K562 (cell line): ENCODE data around the gene NEU3. TPM values are rescaled to one million over a fixed set of nuclear protein-coding genes. Genes with fewer than 3 reads are reported as not detected.

Experiments
- E2F3 ChIP-seq: fragments of 250-450 bp; sonication (Bioruptor Pico); IDR thresholded peaks from 2 replicates; pipeline ENCODE4 v1.4.0; 2020; ENCODE audit warnings: mild to moderate bottlenecking
- MCM7 ChIP-seq, 2 experiments: fragments of 450-650 bp; IDR thresholded peaks; 2 replicates each; pipeline ENCODE4 v1.6.1; 2016 to 2018
- ZNF23 ChIP-seq: fragments of 250-450 bp; sonication (Bioruptor Pico); IDR thresholded peaks from 2 replicates; pipeline ENCODE4 v1.4.0; 2020; ENCODE audit warnings: mild to moderate bottlenecking
- polyA plus RNA-seq, 8 experiments: library from polyadenylated mRNA; depleted of rRNA in 4 of 8; stranded (reverse) in 5 of 8; unstranded in 3 of 8; fragments of >200 nt; fragmentation: Nextera tagmentation in 2 of 8; fragmentation: Illumina TruSeq in 1 of 8; extraction: Ambion mirVana in 2 of 8; extraction: Trizol in 1 of 8; gene quantifications; 2 replicates each; pipeline versions ENCODE4 v1.2.1 to v1.2.3, GENCODE V29; 2011 to 2014; ENCODE audit warnings: inconsistent platforms in 1 of 8, missing spikeins in 1 of 8
- total RNA-seq, 7 experiments: library from RNA; depleted of rRNA in 6 of 7; stranded (reverse); fragments of >200 nt in 6 of 7; fragmentation: Illumina TruSeq in 2 of 7; extraction: Trizol in 2 of 7; gene quantifications; 2 replicates each; pipeline versions ENCODE4 v1.2.1 to v1.2.3, GENCODE V29; 2011 to 2021; ENCODE audit warnings: low replicate concordance in 1 of 7
- TF ChIP-seq, protein P1 (sequence below), 2 experiments: fragments of 450-650 bp; formaldehyde crosslinking in 1 of 2; IDR thresholded peaks; 2 replicates each; pipeline versions ENCODE4 v1.4.0 to v1.6.1; 2014 to 2020; ENCODE audit warnings: mild to moderate bottlenecking in 2 of 2, borderline replicate concordance in 1 of 2, low read depth in 1 of 2

NEU3 gene
- total and polyA plus RNA-seq, 9 of the 15 experiments (the other 6 are each of a cell fraction or from before 2014, with no cell fraction given) = 6.2 to 41.3 (median 31.1) TPM

DNA sequence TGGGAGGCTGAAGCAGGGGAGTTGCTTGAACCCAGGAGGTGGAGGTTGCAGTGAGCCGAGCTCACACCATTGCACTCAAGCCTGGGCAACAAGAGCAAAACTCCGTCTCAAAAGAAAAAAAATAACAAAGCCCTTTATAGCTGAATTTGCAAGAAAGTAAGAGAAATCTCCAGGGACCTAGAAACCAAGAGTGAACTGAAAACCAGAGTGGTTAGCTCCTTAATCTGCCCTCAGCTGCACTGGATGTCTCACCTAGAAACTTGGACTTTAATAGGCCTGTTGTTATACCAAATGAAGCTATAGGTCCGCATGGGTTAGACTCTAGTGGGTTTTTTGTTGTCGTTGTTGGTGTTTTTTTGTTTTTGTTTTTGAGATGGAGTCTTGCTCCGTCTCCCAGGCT is 4.1 kb downstream of the NEU3 start (continued):
- TF ChIP-seq E2F3 (CRISPR knock-in tag) (no peak), ZNF23 (CRISPR knock-in tag) (no peak), MCM7 (IDR thresholded peaks at IDR 0.05) (no peak)
- TF ChIP-seq, protein P1, sequence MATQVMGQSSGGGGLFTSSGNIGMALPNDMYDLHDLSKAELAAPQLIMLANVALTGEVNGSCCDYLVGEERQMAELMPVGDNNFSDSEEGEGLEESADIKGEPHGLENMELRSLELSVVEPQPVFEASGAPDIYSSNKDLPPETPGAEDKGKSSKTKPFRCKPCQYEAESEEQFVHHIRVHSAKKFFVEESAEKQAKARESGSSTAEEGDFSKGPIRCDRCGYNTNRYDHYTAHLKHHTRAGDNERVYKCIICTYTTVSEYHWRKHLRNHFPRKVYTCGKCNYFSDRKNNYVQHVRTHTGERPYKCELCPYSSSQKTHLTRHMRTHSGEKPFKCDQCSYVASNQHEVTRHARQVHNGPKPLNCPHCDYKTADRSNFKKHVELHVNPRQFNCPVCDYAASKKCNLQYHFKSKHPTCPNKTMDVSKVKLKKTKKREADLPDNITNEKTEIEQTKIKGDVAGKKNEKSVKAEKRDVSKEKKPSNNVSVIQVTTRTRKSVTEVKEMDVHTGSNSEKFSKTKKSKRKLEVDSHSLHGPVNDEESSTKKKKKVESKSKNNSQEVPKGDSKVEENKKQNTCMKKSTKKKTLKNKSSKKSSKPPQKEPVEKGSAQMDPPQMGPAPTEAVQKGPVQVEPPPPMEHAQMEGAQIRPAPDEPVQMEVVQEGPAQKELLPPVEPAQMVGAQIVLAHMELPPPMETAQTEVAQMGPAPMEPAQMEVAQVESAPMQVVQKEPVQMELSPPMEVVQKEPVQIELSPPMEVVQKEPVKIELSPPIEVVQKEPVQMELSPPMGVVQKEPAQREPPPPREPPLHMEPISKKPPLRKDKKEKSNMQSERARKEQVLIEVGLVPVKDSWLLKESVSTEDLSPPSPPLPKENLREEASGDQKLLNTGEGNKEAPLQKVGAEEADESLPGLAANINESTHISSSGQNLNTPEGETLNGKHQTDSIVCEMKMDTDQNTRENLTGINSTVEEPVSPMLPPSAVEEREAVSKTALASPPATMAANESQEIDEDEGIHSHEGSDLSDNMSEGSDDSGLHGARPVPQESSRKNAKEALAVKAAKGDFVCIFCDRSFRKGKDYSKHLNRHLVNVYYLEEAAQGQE (IDR thresholded peaks at IDR 0.05; ENCODE audit: borderline replicate concordance) = no peak
- TF ChIP-seq, protein P1 (CRISPR knock-in tag; IDR thresholded peaks at IDR 0.05; ENCODE audit: low read depth) = no peak
